Measurements from ENCODE around the gene SAE1.
A peak's percentile ranks its signal among the peaks of the same experiment; 100 is the strongest.
"Not testable (repeated sequence)": the region's sequence is repeated elsewhere in the genome, so short reads cannot be mapped to it uniquely, and the experiment has no call there.

SAE1 gene

GRCh38 chr19:47135156-47135555 lies 4.5 kb downstream of the SAE1 start:
- Histone ChIP-seq H3K9ac (ENCODE audit: low read length) (peak overlapping the region; percentile 62), H3K79me1 (replicated peaks; ENCODE audit: low read length, poor library complexity, severe bottlenecking) (no peaks in the 10 kb centered on the region), H3K27me3 (ENCODE audit: control insufficient read depth in 1 of 2, insufficient read depth in 1 of 2, low read length in 2 of 2) (no peaks in the 10 kb centered on the region), H4K8ac (ENCODE audit: low read length) (no peak overlapping the region), H2AFZ (ENCODE audit: low read depth, low read length) (no peak overlapping the region), H2BK5ac (ENCODE audit: low read depth, low read length, poor library complexity, severe bottlenecking) (no peak overlapping the region), H3K4me1 (ENCODE audit: control insufficient read depth, insufficient read depth, low read depth, low read length) (peaks cover 6% of the 10 kb centered on the region), H2AK5ac (ENCODE audit: low read length, severe bottlenecking) (no peak overlapping the region), H3K14ac (ENCODE audit: low read length in 2 of 2) (no peak overlapping the region), H3K9me3 (ENCODE audit: control insufficient read depth, low read length) (no peaks in the 10 kb centered on the region), H3K4ac (ENCODE audit: low read depth in 1 of 2, low read length in 2 of 2) (no peak overlapping the region), H3K36me3 (ENCODE audit: control insufficient read depth in 1 of 2, insufficient read depth in 2 of 2, low read depth in 1 of 2, low read length in 2 of 2) (peaks cover 4 to 15% of the 10 kb centered on the region in 2 experiments), H2BK120ac (ENCODE audit: low read depth, low read length) (no peak overlapping the region), H4K91ac (ENCODE audit: low read length) (no peak overlapping the region), H3K23ac (ENCODE audit: low read length in 2 of 2) (no peak overlapping the region), H3K18ac (ENCODE audit: low read depth in 1 of 2, low read length in 2 of 2) (peak overlapping the region in 1 of 2 experiments; percentile 30), H3K27ac (ENCODE audit: low read length, poor library complexity, severe bottlenecking) (no peak overlapping the region), H3K4me2 (ENCODE audit: low read length, poor library complexity, severe bottlenecking) (no peak overlapping the region), H2BK12ac (ENCODE audit: low read length in 2 of 2) (no peak overlapping the region), H3K4me3 (ENCODE audit: insufficient read depth in 1 of 2, low read depth in 1 of 2, low read length in 2 of 2) (no peak overlapping the region), H2BK15ac (ENCODE audit: low read depth, poor library complexity, severe bottlenecking) (no peak overlapping the region)
- 78% methylated on average over 3 of the region's 3 CpGs for WGBS
- DNase-seq, result no peak

DNA sequence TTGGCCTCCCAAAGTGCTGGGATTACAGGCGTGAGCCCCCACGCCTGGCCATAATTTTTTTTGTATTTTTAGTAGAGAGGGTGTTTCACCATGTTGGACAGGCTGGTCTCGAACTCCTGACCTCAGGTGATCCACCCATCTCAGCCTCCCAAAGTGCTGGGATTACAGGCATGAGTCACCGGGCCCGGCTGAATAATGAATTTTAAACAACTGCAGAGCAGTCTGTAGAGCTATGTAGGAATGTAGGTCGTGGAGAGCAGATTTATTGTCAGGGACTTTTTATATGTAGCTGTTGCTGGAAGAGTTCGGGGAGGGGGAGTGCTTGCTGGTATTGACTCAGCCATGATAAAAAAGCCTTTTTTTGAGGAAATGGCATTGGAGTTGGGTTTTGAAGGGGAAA lies 10.6 kb downstream of the SAE1 start:
- H3K9me3 ChIP-seq (ENCODE audit: control insufficient read depth, low read length); H3K4ac ChIP-seq (ENCODE audit: low read depth in 1 of 2, low read length in 2 of 2); H4K8ac ChIP-seq (ENCODE audit: low read length); H2BK15ac ChIP-seq (ENCODE audit: low read depth, poor library complexity, severe bottlenecking); H2BK12ac ChIP-seq (ENCODE audit: low read length in 2 of 2); H2AFZ ChIP-seq (ENCODE audit: low read depth, low read length); H3K79me1 ChIP-seq (replicated peaks; ENCODE audit: low read length, poor library complexity, severe bottlenecking); H3K23ac ChIP-seq (ENCODE audit: low read length in 2 of 2); H3K14ac ChIP-seq (ENCODE audit: low read length in 2 of 2); H3K4me2 ChIP-seq (ENCODE audit: low read length, poor library complexity, severe bottlenecking); H3K4me1 ChIP-seq (ENCODE audit: control insufficient read depth, insufficient read depth, low read depth, low read length); H2BK5ac ChIP-seq (ENCODE audit: low read depth, low read length, poor library complexity, severe bottlenecking); H3K4me3 ChIP-seq (ENCODE audit: insufficient read depth in 1 of 2, low read depth in 1 of 2, low read length in 2 of 2); H2BK120ac ChIP-seq (ENCODE audit: low read depth, low read length); H3K27ac ChIP-seq (ENCODE audit: low read length, poor library complexity, severe bottlenecking); H3K27me3 ChIP-seq (ENCODE audit: control insufficient read depth in 1 of 2, insufficient read depth in 1 of 2, low read length in 2 of 2); H3K9ac ChIP-seq (ENCODE audit: low read length); H3K18ac ChIP-seq (ENCODE audit: low read depth in 1 of 2, low read length in 2 of 2); H2AK5ac ChIP-seq (ENCODE audit: low read length, severe bottlenecking); H4K91ac ChIP-seq (ENCODE audit: low read length): not testable (repeated sequence)
- peaks cover 32 to 43% of the 10 kb centered on the region in 2 experiments for H3K36me3 ChIP-seq (ENCODE audit: control insufficient read depth in 1 of 2, insufficient read depth in 2 of 2, low read depth in 1 of 2, low read length in 2 of 2)
- peak; percentile 80 for DNase-seq
- WGBS, result 40% methylated on average over 7 of the region's 7 CpGs

GRCh38 chr19:47141695-47142094 lies 11.1 kb downstream of the SAE1 start:
- peaks cover 10% of the 10 kb centered on the region for H3K79me1 ChIP-seq (replicated peaks; ENCODE audit: low read length, poor library complexity, severe bottlenecking)
- no peak overlapping the region for H2BK5ac ChIP-seq (ENCODE audit: low read depth, low read length, poor library complexity, severe bottlenecking)
- H3K9me3 ChIP-seq (ENCODE audit: control insufficient read depth, low read length), result no peaks in the 10 kb centered on the region
- H3K4ac ChIP-seq (ENCODE audit: low read depth in 1 of 2, low read length in 2 of 2), result no peak overlapping the region
- no peak overlapping the region for H3K27ac ChIP-seq (ENCODE audit: low read length, poor library complexity, severe bottlenecking)
- no peak overlapping the region for H3K4me2 ChIP-seq (ENCODE audit: low read length, poor library complexity, severe bottlenecking)
- H3K4me1 ChIP-seq (ENCODE audit: control insufficient read depth, insufficient read depth, low read depth, low read length), result peaks cover 2% of the 10 kb centered on the region
- H4K8ac ChIP-seq (ENCODE audit: low read length), result no peak overlapping the region
- H4K91ac ChIP-seq (ENCODE audit: low read length), result no peak overlapping the region
- no peak overlapping the region for H2BK120ac ChIP-seq (ENCODE audit: low read depth, low read length)
- no peak for DNase-seq
- no peak overlapping the region for H3K14ac ChIP-seq (ENCODE audit: low read length in 2 of 2)
- H3K9ac ChIP-seq (ENCODE audit: low read length), result no peak overlapping the region
- no peaks in the 10 kb centered on the region for H3K27me3 ChIP-seq (ENCODE audit: control insufficient read depth in 1 of 2, insufficient read depth in 1 of 2, low read length in 2 of 2)
- H2AK5ac ChIP-seq (ENCODE audit: low read length, severe bottlenecking), result no peak overlapping the region
- no peak overlapping the region for H2BK15ac ChIP-seq (ENCODE audit: low read depth, poor library complexity, severe bottlenecking)
- no peak overlapping the region for H2BK12ac ChIP-seq (ENCODE audit: low read length in 2 of 2)
- peaks cover 36 to 47% of the 10 kb centered on the region in 2 experiments for H3K36me3 ChIP-seq (ENCODE audit: control insufficient read depth in 1 of 2, insufficient read depth in 2 of 2, low read depth in 1 of 2, low read length in 2 of 2)
- H3K23ac ChIP-seq (ENCODE audit: low read length in 2 of 2), result no peak overlapping the region
- H2AFZ ChIP-seq (ENCODE audit: low read depth, low read length), result no peak overlapping the region
- no peak overlapping the region for H3K4me3 ChIP-seq (ENCODE audit: insufficient read depth in 1 of 2, low read depth in 1 of 2, low read length in 2 of 2)
- H3K18ac ChIP-seq (ENCODE audit: low read depth in 1 of 2, low read length in 2 of 2), result no peak overlapping the region

GRCh38 chr19:47142779-47143178 lies 12.1 kb downstream of the SAE1 start:
- no peak overlapping the region for H3K27ac ChIP-seq (ENCODE audit: low read length, poor library complexity, severe bottlenecking)
- no peak overlapping the region for H4K91ac ChIP-seq (ENCODE audit: low read length)
- H2BK120ac ChIP-seq (ENCODE audit: low read depth, low read length), result no peak overlapping the region
- peaks cover 11% of the 10 kb centered on the region for H3K79me1 ChIP-seq (replicated peaks; ENCODE audit: low read length, poor library complexity, severe bottlenecking)
- no peaks in the 10 kb centered on the region for H3K27me3 ChIP-seq (ENCODE audit: control insufficient read depth in 1 of 2, insufficient read depth in 1 of 2, low read length in 2 of 2)
- no peak overlapping the region for H3K18ac ChIP-seq (ENCODE audit: low read depth in 1 of 2, low read length in 2 of 2)
- H2AFZ ChIP-seq (ENCODE audit: low read depth, low read length), result no peak overlapping the region
- no peak overlapping the region for H3K4me3 ChIP-seq (ENCODE audit: insufficient read depth in 1 of 2, low read depth in 1 of 2, low read length in 2 of 2)
- no peak overlapping the region for H2BK5ac ChIP-seq (ENCODE audit: low read depth, low read length, poor library complexity, severe bottlenecking)
- peaks cover 2% of the 10 kb centered on the region for H3K4me1 ChIP-seq (ENCODE audit: control insufficient read depth, insufficient read depth, low read depth, low read length)
- WGBS, result 94% methylated on average over 4 of the region's 5 CpGs
- no peak overlapping the region for H2BK15ac ChIP-seq (ENCODE audit: low read depth, poor library complexity, severe bottlenecking)
- H3K9me3 ChIP-seq (ENCODE audit: control insufficient read depth, low read length), result no peaks in the 10 kb centered on the region
- no peak overlapping the region for H3K4ac ChIP-seq (ENCODE audit: low read depth in 1 of 2, low read length in 2 of 2)
- DNase-seq, result no peak
- H2BK12ac ChIP-seq (ENCODE audit: low read length in 2 of 2), result no peak overlapping the region
- no peak overlapping the region for H3K23ac ChIP-seq (ENCODE audit: low read length in 2 of 2)
- H3K9ac ChIP-seq (ENCODE audit: low read length), result no peak overlapping the region
- no peak overlapping the region for H3K14ac ChIP-seq (ENCODE audit: low read length in 2 of 2)
- H2AK5ac ChIP-seq (ENCODE audit: low read length, severe bottlenecking), result no peak overlapping the region
- no peak overlapping the region for H4K8ac ChIP-seq (ENCODE audit: low read length)
- peaks cover 37 to 50% of the 10 kb centered on the region in 2 experiments for H3K36me3 ChIP-seq (ENCODE audit: control insufficient read depth in 1 of 2, insufficient read depth in 2 of 2, low read depth in 1 of 2, low read length in 2 of 2)
- no peak overlapping the region for H3K4me2 ChIP-seq (ENCODE audit: low read length, poor library complexity, severe bottlenecking)
